PC-3 (cell line): ENCODE measurements around the gene CLEC5A. TPM values are rescaled to one million over a fixed set of nuclear protein-coding genes. Genes with fewer than 3 reads are reported as not detected.

Source experiments
- ATAC-seq: fragments of 200-7000 bp; cut with Tn5 transposase; 2 replicates; pipeline ENCODE4 v1.9.1; 2020; ENCODE audit warnings: mild to moderate bottlenecking, moderate library complexity
- BruUV-seq: library from RNA; stranded (reverse); fragments of 400-500 nt; replicated peaks from 2 replicates; lab custom pipeline; 2021; lab: Mats Ljungman, UMichigan
- CTCF ChIA-PET: fragments of 300-600 bp; sonication (Branson Sonifier 250); formaldehyde crosslinking; loops from one replicate; lab custom pipeline; 2022; ENCODE audit warnings: antibody characterized with exemption; lab: Charles Lee
- POLR2A ChIA-PET: fragments of 300-600 bp; sonication (Branson Sonifier 250); formaldehyde crosslinking; loops from one replicate; lab custom pipeline; 2022; ENCODE audit warnings: antibody characterized with exemption; ENCODE audit not compliant: unreplicated experiment; lab: Charles Lee
- DNase-seq: peaks from one replicate; pipeline ENCODE4 v3.0.0-alpha.2; 2015
- H2AFZ ChIP-seq: fragments of 300-600 bp; sonication (generic); 2 replicates; pipeline ENCODE4 v1.6.0; 2016; ENCODE audit warnings: antibody characterized with exemption, low read length
- H3F3A ChIP-seq: fragments of 300-600 bp; sonication (generic); one replicate; pipeline ENCODE4 v1.6.0; 2017; ENCODE audit warnings: antibody characterized with exemption, low read length, control low read depth, mild to moderate bottlenecking; ENCODE audit not compliant: unreplicated experiment
- H3K27ac ChIP-seq: fragments of 300-600 bp; sonication (generic); 2 replicates; pipeline ENCODE4 v1.5.1; 2016; ENCODE audit warnings: mild to moderate bottlenecking, low read length
- H3K27me3 ChIP-seq: fragments of 300-600 bp; sonication (generic); 2 replicates; pipeline ENCODE4 v1.6.1; 2016; ENCODE audit warnings: low read length, mixed read lengths
- H3K36me3 ChIP-seq: fragments of 300-600 bp; sonication (generic); 2 replicates; pipeline ENCODE4 v1.6.1; 2016; ENCODE audit warnings: low read depth, mixed run types, low read length, mixed read lengths
- H3K4me1 ChIP-seq: fragments of 300-600 bp; sonication (generic); 2 replicates; pipeline ENCODE4 v1.5.1; 2016; ENCODE audit warnings: low read length; ENCODE audit not compliant: insufficient read depth
- H3K4me2 ChIP-seq: fragments of 300-600 bp; sonication (generic); 2 replicates; pipeline ENCODE4 v1.6.0; 2016; ENCODE audit warnings: low read length
- H3K4me3 ChIP-seq: fragments of 300-600 bp; sonication (generic); 2 replicates; pipeline ENCODE4 v1.5.1; 2016; ENCODE audit warnings: mild to moderate bottlenecking, low read length, mixed read lengths
- H3K79me2 ChIP-seq: fragments of 300-600 bp; sonication (generic); 2 replicates; pipeline ENCODE4 v1.6.1; 2017; ENCODE audit warnings: low read length, mixed read lengths
- H3K9ac ChIP-seq: fragments of 300-600 bp; sonication (generic); 2 replicates; pipeline ENCODE4 v1.6.0; 2016; ENCODE audit warnings: mild to moderate bottlenecking, low read length
- H3K9me2 ChIP-seq: fragments of 300-600 bp; sonication (generic); replicated peaks from 2 replicates; pipeline ENCODE4 v1.6.1; 2016; ENCODE audit warnings: mixed run types, low read length, mixed read lengths
- H3K9me3 ChIP-seq: fragments of 300-600 bp; sonication (generic); 2 replicates; pipeline ENCODE4 v1.6.1; 2016; ENCODE audit warnings: low read length, mixed read lengths
- H4K20me1 ChIP-seq: fragments of 300-600 bp; sonication (generic); 2 replicates; pipeline ENCODE4 v1.6.1; 2016; ENCODE audit warnings: low read length, mixed read lengths
- EZH2 ChIP-seq: fragments of 300-600 bp; sonication (generic); IDR thresholded peaks from one replicate; pipeline ENCODE4 v1.6.1; 2017; ENCODE audit warnings: antibody characterized with exemption, mild to moderate bottlenecking, low read length; ENCODE audit not compliant: unreplicated experiment
- EZH2phosphoT487 ChIP-seq: fragments of 300-600 bp; sonication (generic); IDR thresholded peaks from 2 replicates; pipeline ENCODE4 v1.6.1; 2018; ENCODE audit warnings: mild to moderate bottlenecking, antibody characterized with exemption, low read length, borderline replicate concordance
- intact Hi-C: fragments of 100-400 bp; cut with micrococcal nuclease; formaldehyde crosslinking; loops from 2 replicates; pipeline ENCODE4 v1.9.0; 2023
- total RNA-seq: library from RNA; depleted of rRNA; stranded (reverse); fragments of >200 nt; gene quantifications from 2 replicates; pipeline ENCODE4 v1.2.3, GENCODE V29; 2014
- TF ChIP-seq, protein P1 (sequence below): fragments of 300-600 bp; sonication (generic); conservative IDR thresholded peaks from 2 replicates; pipeline ENCODE4 v1.5.1; 2017; ENCODE audit warnings: antibody characterized with exemption, low read depth, mild to moderate bottlenecking, low read length

The CLEC5A gene
- total RNA-seq, 1 experiment from 2014 or later = not detected

DNA sequence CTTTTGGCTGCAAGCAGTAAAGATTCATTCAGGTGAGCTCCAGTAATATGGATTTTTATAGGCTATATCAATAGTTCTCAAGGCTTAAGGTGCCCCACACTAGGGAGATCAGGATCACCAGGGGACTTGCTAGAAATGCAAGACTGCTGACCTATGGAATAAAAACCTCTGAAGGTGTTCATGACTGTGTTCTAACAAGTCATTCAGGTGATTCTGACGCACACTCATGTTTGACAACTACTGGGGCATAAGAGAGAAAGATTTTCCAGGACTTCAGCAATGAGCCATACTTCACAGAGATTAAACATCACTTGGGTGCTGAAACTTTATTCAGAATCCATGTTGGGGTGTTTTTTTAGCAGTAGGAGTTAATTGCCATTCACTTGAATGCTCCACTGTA, 31.6 kb upstream of the CLEC5A start:
- ATAC-seq = no peak
- H3K27me3 ChIP-seq = no peaks in the 10 kb centered on the region
- no peak for DNase-seq
- no peak overlapping the region for H3K9ac ChIP-seq
- TF ChIP-seq, protein P1, sequence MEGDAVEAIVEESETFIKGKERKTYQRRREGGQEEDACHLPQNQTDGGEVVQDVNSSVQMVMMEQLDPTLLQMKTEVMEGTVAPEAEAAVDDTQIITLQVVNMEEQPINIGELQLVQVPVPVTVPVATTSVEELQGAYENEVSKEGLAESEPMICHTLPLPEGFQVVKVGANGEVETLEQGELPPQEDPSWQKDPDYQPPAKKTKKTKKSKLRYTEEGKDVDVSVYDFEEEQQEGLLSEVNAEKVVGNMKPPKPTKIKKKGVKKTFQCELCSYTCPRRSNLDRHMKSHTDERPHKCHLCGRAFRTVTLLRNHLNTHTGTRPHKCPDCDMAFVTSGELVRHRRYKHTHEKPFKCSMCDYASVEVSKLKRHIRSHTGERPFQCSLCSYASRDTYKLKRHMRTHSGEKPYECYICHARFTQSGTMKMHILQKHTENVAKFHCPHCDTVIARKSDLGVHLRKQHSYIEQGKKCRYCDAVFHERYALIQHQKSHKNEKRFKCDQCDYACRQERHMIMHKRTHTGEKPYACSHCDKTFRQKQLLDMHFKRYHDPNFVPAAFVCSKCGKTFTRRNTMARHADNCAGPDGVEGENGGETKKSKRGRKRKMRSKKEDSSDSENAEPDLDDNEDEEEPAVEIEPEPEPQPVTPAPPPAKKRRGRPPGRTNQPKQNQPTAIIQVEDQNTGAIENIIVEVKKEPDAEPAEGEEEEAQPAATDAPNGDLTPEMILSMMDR = no peak
- TF ChIP-seq EZH2phosphoT487 (no peak), EZH2 (no peak)
- H3K4me1 ChIP-seq = 0 out of 2 replicates have a peak, but pooled peaks cover 4% of the 10 kb centered on the region
- no peaks in the 10 kb centered on the region; the same call in 1 of the 2 replicates for H3K36me3 ChIP-seq
- H3K79me2 ChIP-seq = no peaks in the 10 kb centered on the region
- H2AFZ ChIP-seq = no peak overlapping the region
- intact Hi-C loops = no loop called here
- BruUV-seq = no TSS peak
- H4K20me1 ChIP-seq = no peaks in the 10 kb centered on the region
- ChIA-PET POLR2A (no interaction called here), CTCF (no interaction called here)
- H3K27ac ChIP-seq = no peak overlapping the region
- no peak overlapping the region for H3K4me2 ChIP-seq
- no peaks in the 10 kb centered on the region for H3K9me3 ChIP-seq
- H3K4me3 ChIP-seq = no peak overlapping the region
- no peaks in the 10 kb centered on the region for H3F3A ChIP-seq
- no peaks in the 10 kb centered on the region for H3K9me2 ChIP-seq

DNA sequence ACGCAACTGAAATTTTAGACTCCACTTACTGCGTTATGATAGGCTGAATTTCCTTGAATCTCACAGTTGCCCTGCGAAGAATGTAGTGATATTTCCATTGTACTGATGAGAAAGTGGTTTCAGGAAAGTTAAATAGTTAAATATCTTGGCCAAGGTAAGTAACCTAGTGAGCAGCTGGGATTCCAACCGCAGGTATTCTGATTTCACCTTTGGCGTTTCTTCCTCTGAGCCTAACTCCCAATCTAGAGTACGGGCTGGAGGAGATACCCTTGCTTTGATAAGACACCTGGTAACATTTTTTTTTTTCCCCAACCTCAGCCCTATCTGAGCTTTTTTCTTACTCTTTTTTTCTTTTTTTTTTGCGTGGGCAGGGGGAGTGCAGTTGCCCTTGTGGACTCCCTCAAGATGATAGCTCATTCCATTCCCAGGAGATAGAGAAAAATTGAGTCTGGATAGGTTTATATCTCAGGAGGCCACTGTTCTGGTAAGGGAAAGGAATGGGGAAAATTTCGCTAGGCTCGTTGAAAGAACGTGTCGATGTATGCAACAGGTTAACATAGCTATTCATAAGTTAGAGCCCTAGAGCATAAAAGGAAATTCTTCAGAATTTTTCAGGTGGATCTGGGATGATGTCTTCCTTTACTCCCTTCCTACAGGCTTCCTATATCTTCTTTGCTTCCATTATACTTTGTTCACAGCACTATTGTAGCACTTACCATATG, 29.9 kb upstream of the CLEC5A start:
- intact Hi-C loops = loop anchor here (1.0 kb wide), 1 partner anchor 326 kb away; no protein-coding TSS in a partner anchor
- H3K4me3 ChIP-seq = 0 out of 2 replicates have a peak overlapping the region, but pooled peaks have one; percentile 60
- H3K9ac ChIP-seq = no peak overlapping the region
- no peaks in the 10 kb centered on the region for H3K9me3 ChIP-seq
- no peaks in the 10 kb centered on the region for H3F3A ChIP-seq
- H3K9me2 ChIP-seq = no peaks in the 10 kb centered on the region
- no peaks in the 10 kb centered on the region; the same call in 1 of the 2 replicates for H3K36me3 ChIP-seq
- 0 out of 2 replicates have a peak, but pooled peaks cover 4% of the 10 kb centered on the region for H3K4me1 ChIP-seq
- ATAC-seq (no peak), DNase-seq (no peak)
- H4K20me1 ChIP-seq = no peaks in the 10 kb centered on the region
- H2AFZ ChIP-seq = peak overlapping the region; percentile 89
- POLR2A ChIA-PET = no interaction called here
- no TSS peak for BruUV-seq
- H3K27ac ChIP-seq = no peak overlapping the region
- H3K27me3 ChIP-seq = peaks cover 11% of the 10 kb centered on the region; the same call in 1 of the 2 replicates
- H3K4me2 ChIP-seq = peak overlapping the region; percentile 78
- TF ChIP-seq, protein P1 = peak; percentile 7; the same call in 1 of the 2 replicates
- no peak for TF ChIP-seq EZH2
- CTCF ChIA-PET = no interaction called here
- H3K79me2 ChIP-seq = no peaks in the 10 kb centered on the region
